ENCODE measurements around the gene CDH12.
"Not testable (repeated sequence)": the region's sequence is repeated elsewhere in the genome, so short reads cannot be mapped to it uniquely, and the experiment has no call there.

CDH12 gene

GRCh38 chr5:22615964-22616363 lies 237.2 kb downstream of the CDH12 start:
- H3K27ac ChIP-seq (ENCODE audit: low read depth, low read length, severe bottlenecking): no peak overlapping the region
- no peak overlapping the region for H3K4me3 ChIP-seq (ENCODE audit: extremely low read depth, insufficient read depth, low read length, poor library complexity, severe bottlenecking)
- no peaks in the 10 kb centered on the region for H3K9me3 ChIP-seq (ENCODE audit: control insufficient read depth, low read length)
- no CpG with 5 or more reads among the region's 1 CpG for WGBS, 2 experiments (ENCODE audit: insufficient coverage in 2 of 2)
- H3K4me1 ChIP-seq (ENCODE audit: control insufficient read depth, insufficient read depth, low read length, poor library complexity, severe bottlenecking): no peaks in the 10 kb centered on the region
- no peaks in the 10 kb centered on the region for H3K36me3 ChIP-seq (ENCODE audit: control insufficient read depth, insufficient read depth, low read length)

- Histone ChIP-seq H3K4me1 (ENCODE audit: control insufficient read depth, insufficient read depth, low read length, poor library complexity, severe bottlenecking) (no peaks in the 10 kb centered on the region), H3K27ac (ENCODE audit: low read depth, low read length, severe bottlenecking) (no peak overlapping the region), H3K36me3 (ENCODE audit: control insufficient read depth, insufficient read depth, low read length) (no peaks in the 10 kb centered on the region), H3K4me3 (ENCODE audit: extremely low read depth, insufficient read depth, low read length, poor library complexity, severe bottlenecking) (no peak overlapping the region), H3K9me3 (ENCODE audit: control insufficient read depth, low read length) (no peaks in the 10 kb centered on the region)
- WGBS, 2 experiments (ENCODE audit: insufficient coverage in 2 of 2): 82 to 90% methylated on average over 2 to 3 of the region's 5 CpGs
Measured at GRCh38 chr5:22614486-22615094, 238.6 kb downstream of the CDH12 start.

DNA sequence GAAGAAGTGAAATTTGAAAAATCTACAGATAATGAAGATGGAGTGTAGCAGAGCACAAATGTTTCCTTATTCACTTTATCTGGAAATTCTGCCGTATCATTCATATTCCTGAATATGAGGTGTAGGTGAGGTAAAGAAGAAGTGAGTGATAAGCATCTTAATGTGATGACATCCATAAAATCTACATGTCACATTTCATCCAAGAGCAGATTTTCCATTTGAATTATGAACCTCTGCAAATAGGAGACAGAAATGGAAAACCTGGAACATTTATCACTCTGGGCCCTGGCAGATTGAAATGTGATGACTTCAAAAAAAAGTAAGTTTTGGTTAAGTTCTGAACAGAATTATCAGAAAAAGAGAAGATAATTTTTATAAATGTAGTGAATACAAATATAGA lies 240.2 kb downstream of the CDH12 start:
- H3K36me3 ChIP-seq (ENCODE audit: control insufficient read depth, insufficient read depth, low read length): no peaks in the 10 kb centered on the region
- H3K27ac ChIP-seq (ENCODE audit: low read depth, low read length, severe bottlenecking): no peak overlapping the region
- no peak overlapping the region for H3K4me3 ChIP-seq (ENCODE audit: extremely low read depth, insufficient read depth, low read length, poor library complexity, severe bottlenecking)
- no peaks in the 10 kb centered on the region for H3K4me1 ChIP-seq (ENCODE audit: control insufficient read depth, insufficient read depth, low read length, poor library complexity, severe bottlenecking)
- WGBS, 2 experiments (ENCODE audit: insufficient coverage in 2 of 2): no CpG with 5 or more reads among the region's 1 CpG
- H3K9me3 ChIP-seq (ENCODE audit: control insufficient read depth, low read length): no peaks in the 10 kb centered on the region

- H3K36me3 ChIP-seq (ENCODE audit: control insufficient read depth, insufficient read depth, low read length): no peaks in the 10 kb centered on the region
- no peaks in the 10 kb centered on the region for H3K4me1 ChIP-seq (ENCODE audit: control insufficient read depth, insufficient read depth, low read length, poor library complexity, severe bottlenecking)
- no peak overlapping the region for H3K27ac ChIP-seq (ENCODE audit: low read depth, low read length, severe bottlenecking)
- no peaks in the 10 kb centered on the region for H3K9me3 ChIP-seq (ENCODE audit: control insufficient read depth, low read length)
- H3K4me3 ChIP-seq (ENCODE audit: extremely low read depth, insufficient read depth, low read length, poor library complexity, severe bottlenecking): no peak overlapping the region
Measured at GRCh38 chr5:22611327-22611726, 241.8 kb downstream of the CDH12 start.

DNA sequence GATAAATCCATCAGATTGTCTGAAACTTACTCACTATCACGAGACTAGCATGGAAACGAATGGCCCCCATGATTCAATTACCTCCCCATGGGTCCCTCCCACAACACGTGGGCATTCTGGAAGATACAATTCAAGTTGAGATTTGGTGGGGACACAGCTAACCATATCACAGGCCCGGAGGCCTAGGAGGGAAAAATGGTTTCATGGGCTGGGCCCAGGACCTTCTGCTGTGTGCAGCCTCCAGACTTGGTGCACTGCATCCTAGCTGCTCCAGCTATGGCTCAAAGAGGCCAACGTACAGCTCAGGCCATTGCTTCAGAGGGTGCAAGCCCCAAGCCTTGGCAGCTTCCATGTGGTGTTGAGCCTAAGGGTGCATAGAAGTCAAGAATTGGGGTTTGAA lies 245.6 kb downstream of the CDH12 start:
- not testable (repeated sequence) for H3K36me3 ChIP-seq (ENCODE audit: control insufficient read depth, insufficient read depth, low read length); H3K9me3 ChIP-seq (ENCODE audit: control insufficient read depth, low read length); H3K4me1 ChIP-seq (ENCODE audit: control insufficient read depth, insufficient read depth, low read length, poor library complexity, severe bottlenecking); H3K4me3 ChIP-seq (ENCODE audit: extremely low read depth, insufficient read depth, low read length, poor library complexity, severe bottlenecking); H3K27ac ChIP-seq (ENCODE audit: low read depth, low read length, severe bottlenecking)
- WGBS, 2 experiments (ENCODE audit: insufficient coverage in 2 of 2): 68 to 100% methylated on average over 2 of the region's 5 CpGs

DNA sequence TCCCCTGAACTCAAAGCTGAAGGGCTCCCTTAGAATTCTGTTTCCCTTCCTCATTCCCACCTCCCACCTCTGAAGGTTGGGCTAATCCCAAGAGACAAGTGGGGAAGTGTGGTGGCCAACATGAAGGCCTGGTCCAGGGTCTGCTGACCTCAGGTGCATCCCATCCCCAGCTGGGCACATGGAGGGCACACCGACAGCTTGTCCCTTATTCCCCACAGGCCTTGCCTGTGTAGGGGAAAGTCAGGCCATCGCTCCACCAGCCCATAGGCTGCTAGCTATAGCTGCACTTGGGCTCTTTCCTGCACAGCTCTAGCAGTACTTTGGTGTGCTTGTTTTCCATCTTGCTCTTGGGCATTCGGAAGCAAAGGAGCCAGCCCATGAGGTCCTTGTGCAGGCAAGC lies 247.7 kb downstream of the CDH12 start:
- H3K4me3 ChIP-seq (ENCODE audit: extremely low read depth, insufficient read depth, low read length, poor library complexity, severe bottlenecking): no peak overlapping the region
- H3K36me3 ChIP-seq (ENCODE audit: control insufficient read depth, insufficient read depth, low read length): no peaks in the 10 kb centered on the region
- WGBS, 2 experiments (ENCODE audit: insufficient coverage in 2 of 2): 77 to 93% methylated on average over 3 of the region's 3 CpGs
- no peak overlapping the region for H3K27ac ChIP-seq (ENCODE audit: low read depth, low read length, severe bottlenecking)
- H3K4me1 ChIP-seq (ENCODE audit: control insufficient read depth, insufficient read depth, low read length, poor library complexity, severe bottlenecking): no peaks in the 10 kb centered on the region
- no peaks in the 10 kb centered on the region for H3K9me3 ChIP-seq (ENCODE audit: control insufficient read depth, low read length)

- H3K4me3 ChIP-seq (ENCODE audit: extremely low read depth, insufficient read depth, low read length, poor library complexity, severe bottlenecking): no peak overlapping the region
- no peaks in the 10 kb centered on the region for H3K36me3 ChIP-seq (ENCODE audit: control insufficient read depth, insufficient read depth, low read length)
- H3K9me3 ChIP-seq (ENCODE audit: control insufficient read depth, low read length): no peaks in the 10 kb centered on the region
- H3K27ac ChIP-seq (ENCODE audit: low read depth, low read length, severe bottlenecking): no peak overlapping the region
- no peaks in the 10 kb centered on the region for H3K4me1 ChIP-seq (ENCODE audit: control insufficient read depth, insufficient read depth, low read length, poor library complexity, severe bottlenecking)
Measured at GRCh38 chr5:22604711-22605110, 248.4 kb downstream of the CDH12 start.

- Histone ChIP-seq H3K27ac (ENCODE audit: low read depth, low read length, severe bottlenecking) (no peak overlapping the region), H3K36me3 (ENCODE audit: control insufficient read depth, insufficient read depth, low read length) (no peaks in the 10 kb centered on the region), H3K4me3 (ENCODE audit: extremely low read depth, insufficient read depth, low read length, poor library complexity, severe bottlenecking) (no peak overlapping the region), H3K4me1 (ENCODE audit: control insufficient read depth, insufficient read depth, low read length, poor library complexity, severe bottlenecking) (no peaks in the 10 kb centered on the region), H3K9me3 (ENCODE audit: control insufficient read depth, low read length) (no peaks in the 10 kb centered on the region)
- WGBS, 2 experiments (ENCODE audit: insufficient coverage in 2 of 2): 78 to 96% methylated on average over 2 of the region's 2 CpGs
Measured at GRCh38 chr5:22598796-22599195, 254.3 kb downstream of the CDH12 start.

GRCh38 chr5:22596404-22596970 lies 256.7 kb downstream of the CDH12 start:
- Histone ChIP-seq H3K9me3 (ENCODE audit: control insufficient read depth, low read length) (no peaks in the 10 kb centered on the region), H3K27ac (ENCODE audit: low read depth, low read length, severe bottlenecking) (no peak overlapping the region), H3K4me1 (ENCODE audit: control insufficient read depth, insufficient read depth, low read length, poor library complexity, severe bottlenecking) (no peaks in the 10 kb centered on the region), H3K36me3 (ENCODE audit: control insufficient read depth, insufficient read depth, low read length) (no peaks in the 10 kb centered on the region), H3K4me3 (ENCODE audit: extremely low read depth, insufficient read depth, low read length, poor library complexity, severe bottlenecking) (no peak overlapping the region)
- WGBS, 2 experiments (ENCODE audit: insufficient coverage in 2 of 2): no CpG with 5 or more reads among the region's 1 CpG

DNA sequence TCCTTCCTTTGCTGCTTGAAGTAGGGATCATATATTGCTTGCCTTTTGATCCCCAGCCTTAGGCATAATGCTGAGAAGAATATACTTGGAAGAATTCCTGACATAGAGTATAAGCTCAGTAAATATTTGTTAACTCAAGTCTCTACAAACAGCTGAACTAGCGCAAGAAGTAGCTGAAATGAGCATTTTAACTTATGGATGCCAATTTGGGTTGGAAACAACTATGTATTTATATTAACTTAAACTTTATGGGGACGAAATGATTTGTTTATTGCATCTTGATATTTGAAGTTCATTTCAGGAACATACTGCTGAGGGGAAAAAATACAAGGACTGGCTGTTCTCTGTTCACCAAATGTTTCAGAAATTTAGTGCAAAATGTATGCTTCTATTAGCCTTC lies 258.7 kb downstream of the CDH12 start:
- Histone ChIP-seq H3K36me3 (ENCODE audit: control insufficient read depth, insufficient read depth, low read length) (no peaks in the 10 kb centered on the region), H3K4me3 (ENCODE audit: extremely low read depth, insufficient read depth, low read length, poor library complexity, severe bottlenecking) (no peak overlapping the region), H3K4me1 (ENCODE audit: control insufficient read depth, insufficient read depth, low read length, poor library complexity, severe bottlenecking) (no peaks in the 10 kb centered on the region), H3K27ac (ENCODE audit: low read depth, low read length, severe bottlenecking) (no peak overlapping the region), H3K9me3 (ENCODE audit: control insufficient read depth, low read length) (no peaks in the 10 kb centered on the region)
- WGBS, 2 experiments (ENCODE audit: insufficient coverage in 2 of 2): no CpG with 5 or more reads among the region's 2 CpGs

DNA sequence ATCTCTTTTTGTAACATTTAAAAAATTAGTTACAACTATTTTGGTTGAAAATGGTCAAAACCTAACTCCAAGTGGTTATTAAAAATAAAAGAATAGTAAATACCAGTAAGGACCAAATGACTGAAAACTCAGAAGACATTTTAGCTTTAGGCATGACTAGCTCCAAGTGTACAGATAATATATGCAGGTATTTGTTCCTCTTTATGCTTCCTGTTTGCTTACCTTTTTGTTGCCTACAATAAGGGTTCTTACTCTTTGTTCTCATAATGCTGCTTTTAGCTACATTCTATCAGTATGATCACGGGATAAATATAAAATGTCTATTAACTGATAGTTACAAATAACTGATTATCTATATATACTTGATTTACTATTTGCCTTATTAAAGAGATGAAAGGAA lies 259.6 kb downstream of the CDH12 start:
- no peak overlapping the region for H3K27ac ChIP-seq (ENCODE audit: low read depth, low read length, severe bottlenecking)
- H3K4me1 ChIP-seq (ENCODE audit: control insufficient read depth, insufficient read depth, low read length, poor library complexity, severe bottlenecking): no peaks in the 10 kb centered on the region
- no peak overlapping the region for H3K4me3 ChIP-seq (ENCODE audit: extremely low read depth, insufficient read depth, low read length, poor library complexity, severe bottlenecking)
- WGBS, 2 experiments (ENCODE audit: insufficient coverage in 2 of 2): no CpG with 5 or more reads among the region's 1 CpG
- no peaks in the 10 kb centered on the region for H3K36me3 ChIP-seq (ENCODE audit: control insufficient read depth, insufficient read depth, low read length)
- no peaks in the 10 kb centered on the region for H3K9me3 ChIP-seq (ENCODE audit: control insufficient read depth, low read length)
